GM21367 (cell line): Measurements from ENCODE around the gene LMF1.
"Not testable (repeated sequence)": the region's sequence is repeated elsewhere in the genome, so short reads cannot be mapped to it uniquely, and the experiment has no call there.

Experiments used
- ATAC-seq: cut with Tn5 transposase; IDR thresholded peaks from one replicate; pipeline ENCODE4 v1.9.1; 2021; ENCODE audit not compliant: unreplicated experiment

The LMF1 gene

GRCh38 chr16:898761-899682, 71.8 kb downstream of the LMF1 start:
- ATAC-seq, result no peak

GRCh38 chr16:898216-898615, 72.6 kb downstream of the LMF1 start:
- no peak for ATAC-seq

- no peak for ATAC-seq
Observed at GRCh38 chr16:897701-898100, 73.1 kb downstream of the LMF1 start.

GRCh38 chr16:897200-897543, 73.6 kb downstream of the LMF1 start:
- ATAC-seq, result no peak

GRCh38 chr16:896261-897199, 74.3 kb downstream of the LMF1 start:
- no peak for ATAC-seq

- ATAC-seq, result no peak
Observed at GRCh38 chr16:895371-895770, 75.4 kb downstream of the LMF1 start.

GRCh38 chr16:894841-895240, 75.9 kb downstream of the LMF1 start:
- no peak for ATAC-seq

GRCh38 chr16:894136-894535, 76.6 kb downstream of the LMF1 start:
- ATAC-seq, result no peak

- ATAC-seq, result no peak
Observed at GRCh38 chr16:893360-893759, 77.4 kb downstream of the LMF1 start.

- ATAC-seq, result no peak
Observed at GRCh38 chr16:892536-893255, 78.1 kb downstream of the LMF1 start.

- ATAC-seq, result no peak
Observed at GRCh38 chr16:892006-892405, 78.8 kb downstream of the LMF1 start.

- no peak for ATAC-seq
Observed at GRCh38 chr16:891353-891740, 79.4 kb downstream of the LMF1 start.

GRCh38 chr16:890716-891352, 80.0 kb downstream of the LMF1 start:
- ATAC-seq, result no peak

- ATAC-seq, result no peak
Observed at GRCh38 chr16:890217-890616, 80.6 kb downstream of the LMF1 start.

- ATAC-seq, result no peak
Observed at GRCh38 chr16:889586-889985, 81.2 kb downstream of the LMF1 start.

GRCh38 chr16:888901-889570, 81.7 kb downstream of the LMF1 start:
- ATAC-seq, result no peak

- ATAC-seq, result not testable (repeated sequence)
Observed at GRCh38 chr16:888456-888855, 82.3 kb downstream of the LMF1 start.

GRCh38 chr16:887846-888245, 82.9 kb downstream of the LMF1 start:
- no peak for ATAC-seq

- ATAC-seq, result no peak
Observed at GRCh38 chr16:886802-887731, 83.7 kb downstream of the LMF1 start.
